NK-92 treated with Interleukin-12 subunit alpha and Interleukin-12 subunit beta, amount 100 ng/mL, for 24 hours (cell line): ENCODE measurements around the gene LDB3.

Experiments used
- DNase-seq: peaks from one replicate; lab custom pipeline; 2025; lab: John Stamatoyannopoulos, UW

The LDB3 gene

DNA sequence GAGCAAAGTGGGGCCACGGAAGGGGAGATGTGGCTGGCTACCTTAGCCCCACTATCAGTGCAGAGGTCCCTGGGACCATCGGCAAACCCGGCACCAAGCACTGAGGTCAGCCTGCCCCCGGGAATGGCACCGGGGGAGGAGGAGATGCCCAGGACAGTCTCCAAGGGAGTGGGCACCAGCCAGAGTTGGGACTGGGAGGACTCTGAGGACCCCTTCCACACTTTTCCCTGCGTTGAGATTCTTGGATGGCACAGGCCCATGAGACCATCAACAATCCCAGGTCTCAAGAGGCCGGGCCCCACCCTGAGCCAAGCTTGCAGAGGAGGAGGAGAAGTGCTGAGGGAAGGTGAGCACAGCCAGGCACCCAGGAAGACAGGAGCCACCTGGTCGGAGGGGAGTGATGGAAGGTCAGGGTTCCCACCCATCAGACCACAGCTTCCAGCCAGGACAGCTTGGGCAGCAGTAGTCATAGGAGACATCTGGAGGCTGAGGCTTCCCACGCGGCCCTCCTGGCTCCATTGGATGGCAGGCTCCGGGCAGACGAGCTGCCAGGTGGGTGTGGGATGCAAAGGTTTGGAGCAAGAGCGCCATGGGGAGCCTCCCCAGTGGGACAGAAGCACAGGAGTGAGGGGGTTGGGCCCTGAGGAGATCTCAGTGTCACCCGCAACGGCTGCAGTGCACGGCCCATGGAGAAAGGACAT is 16.5 kb upstream of the LDB3 start:
- DNase-seq = no peak

DNA sequence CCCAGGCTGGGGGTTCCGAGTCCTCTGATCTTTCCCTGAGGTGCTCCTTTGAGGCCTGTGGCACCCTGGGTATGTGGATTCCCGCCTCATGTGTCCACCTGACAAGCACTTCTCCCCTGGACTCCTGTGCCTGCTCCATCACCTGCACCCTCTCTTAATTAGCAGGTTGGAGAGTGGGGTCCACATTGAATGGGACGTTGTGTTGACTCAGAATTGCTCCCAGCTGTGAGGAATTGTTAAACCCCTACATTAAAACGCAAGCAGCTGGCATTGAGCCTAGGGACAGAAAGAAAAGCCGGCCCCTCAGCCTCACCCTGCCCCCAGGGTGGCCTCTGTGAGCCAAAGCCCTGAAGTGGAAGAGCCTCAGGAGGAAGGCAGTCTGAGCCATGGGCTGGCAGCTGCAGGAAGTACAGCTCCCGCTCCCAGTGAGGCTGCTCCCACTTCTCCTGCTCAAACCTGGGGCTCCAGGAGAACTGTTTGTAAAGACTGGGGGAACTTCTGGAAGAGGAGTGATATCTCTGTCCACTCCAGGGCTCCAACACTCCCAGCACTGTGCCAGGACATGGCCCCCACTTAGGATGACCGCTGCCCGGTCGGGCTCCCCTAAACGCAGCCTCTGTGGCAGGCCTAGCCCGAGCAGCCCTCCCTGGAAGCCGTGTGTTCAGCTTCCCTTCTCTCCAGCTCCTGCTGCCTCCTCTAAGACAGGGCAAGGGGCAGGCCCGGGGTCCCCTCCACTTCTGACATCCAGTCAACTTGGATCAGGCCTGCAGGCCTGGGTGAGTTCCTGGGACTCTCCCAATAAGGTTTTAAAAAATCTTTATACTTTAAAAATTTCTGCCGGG is 15.7 kb upstream of the LDB3 start:
- no peak for DNase-seq

- no peak for DNase-seq
Measured at GRCh38 chr10:86653379-86653778, 14.9 kb upstream of the LDB3 start.

GRCh38 chr10:86653987-86654386 is 14.3 kb upstream of the LDB3 start:
- DNase-seq = no peak

- no peak for DNase-seq
Measured at GRCh38 chr10:86654411-86655172, 13.7 kb upstream of the LDB3 start, which contains the start of gene OPN4. Gene OPN4 (plus strand): TSS chr10:86654547. CDS start chr10:86654784, 237 bp downstream.

GRCh38 chr10:86655173-86655540 is 13.2 kb upstream of the LDB3 start:
- DNase-seq = no peak

GRCh38 chr10:86655596-86655995 is 12.7 kb upstream of the LDB3 start:
- DNase-seq = no peak

GRCh38 chr10:86657011-86657395 is 11.3 kb upstream of the LDB3 start:
- no peak for DNase-seq

DNA sequence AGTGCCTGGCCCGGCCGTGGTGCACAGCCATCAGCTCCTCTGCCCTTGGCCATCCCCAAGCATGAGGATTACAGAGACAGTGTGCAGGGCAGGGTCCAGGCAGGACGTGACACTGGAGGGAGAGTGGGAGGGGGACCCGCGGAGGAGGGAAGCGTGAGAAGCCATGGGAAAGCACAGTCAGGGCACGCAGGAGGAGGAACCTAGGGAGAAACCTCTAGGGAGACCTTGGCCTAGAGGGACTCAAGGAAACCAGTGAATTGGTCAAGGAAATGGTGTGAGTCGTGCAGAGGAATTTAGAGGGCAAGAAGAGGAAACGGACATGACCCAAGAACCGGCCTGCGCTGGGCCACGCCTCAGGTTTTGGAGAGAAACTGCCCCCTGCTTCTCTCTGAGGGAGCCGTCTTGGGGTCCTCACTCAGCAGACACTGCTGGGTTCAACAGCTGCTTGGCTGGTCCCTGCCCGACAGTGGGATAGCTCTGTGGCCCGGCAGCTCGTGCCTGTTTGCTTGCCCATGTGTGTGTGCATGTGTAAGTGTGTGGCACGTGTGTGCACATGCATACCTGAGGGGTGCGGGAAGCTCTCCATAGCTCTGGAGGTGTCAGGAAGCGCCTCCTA is 10.8 kb upstream of the LDB3 start:
- no peak for DNase-seq

DNA sequence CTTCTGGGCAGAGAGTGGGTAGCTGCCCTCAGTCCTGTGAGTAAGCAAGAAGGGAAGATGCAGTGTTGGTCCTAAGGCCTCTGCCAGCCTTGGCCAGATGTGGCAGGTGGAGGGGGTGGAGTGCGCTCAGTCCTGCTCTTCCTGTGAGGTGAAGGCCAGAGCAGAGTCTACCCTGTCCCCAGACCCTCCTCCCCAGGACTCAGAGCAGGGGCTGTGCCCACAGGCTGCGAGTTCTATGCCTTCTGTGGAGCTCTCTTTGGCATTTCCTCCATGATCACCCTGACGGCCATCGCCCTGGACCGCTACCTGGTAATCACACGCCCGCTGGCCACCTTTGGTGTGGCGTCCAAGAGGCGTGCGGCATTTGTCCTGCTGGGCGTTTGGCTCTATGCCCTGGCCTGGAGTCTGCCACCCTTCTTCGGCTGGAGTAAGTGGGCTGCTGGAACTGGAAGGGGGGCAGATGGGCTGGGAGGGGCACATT is 10.0 kb upstream of the LDB3 start:
- no peak for DNase-seq

- no peak for DNase-seq
Measured at GRCh38 chr10:86658751-86659150, 9.6 kb upstream of the LDB3 start.

- no peak for DNase-seq
Measured at GRCh38 chr10:86659161-86659691, 9.1 kb upstream of the LDB3 start.

- DNase-seq = no peak
Measured at GRCh38 chr10:86659721-86660453, 8.4 kb upstream of the LDB3 start.

DNA sequence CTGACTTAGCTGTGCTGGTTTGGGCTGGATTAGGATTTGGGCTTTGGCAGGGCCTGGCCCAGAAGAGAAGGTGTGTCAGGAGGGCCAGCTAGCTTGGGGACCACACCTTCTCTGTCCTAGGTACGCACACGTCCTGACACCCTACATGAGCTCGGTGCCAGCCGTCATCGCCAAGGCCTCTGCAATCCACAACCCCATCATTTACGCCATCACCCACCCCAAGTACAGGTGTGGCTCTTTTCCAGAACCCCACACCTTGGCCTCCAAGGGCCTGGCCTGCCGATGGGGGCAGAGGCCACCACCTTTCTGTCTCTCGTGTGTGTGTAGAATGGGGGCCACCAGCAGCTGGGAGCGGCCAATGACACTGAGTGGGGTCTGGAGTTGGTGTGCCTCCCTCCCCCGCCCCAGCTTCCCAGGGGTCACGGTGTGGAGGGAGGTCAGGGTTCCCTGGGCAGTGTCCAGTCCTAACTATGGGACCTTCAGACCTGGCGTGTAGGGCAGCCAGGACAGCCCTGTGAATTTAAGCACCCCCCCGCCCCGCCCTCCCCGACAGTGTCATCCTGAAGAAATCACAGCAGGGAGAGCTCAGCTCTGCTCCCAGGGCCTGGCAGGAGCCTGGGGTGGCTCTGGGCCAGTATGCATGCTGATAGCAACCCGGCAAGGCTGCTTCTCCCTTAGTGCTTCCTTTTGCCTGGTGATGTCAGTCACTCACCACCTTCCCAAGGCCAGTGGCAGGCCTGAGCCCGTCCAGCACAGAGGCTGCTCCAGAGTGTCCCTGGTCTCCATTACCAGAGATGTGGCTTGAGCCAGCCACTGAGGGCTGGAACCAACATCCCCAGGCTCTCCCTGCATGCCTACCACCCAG is 6.9 kb upstream of the LDB3 start:
- no peak for DNase-seq

DNA sequence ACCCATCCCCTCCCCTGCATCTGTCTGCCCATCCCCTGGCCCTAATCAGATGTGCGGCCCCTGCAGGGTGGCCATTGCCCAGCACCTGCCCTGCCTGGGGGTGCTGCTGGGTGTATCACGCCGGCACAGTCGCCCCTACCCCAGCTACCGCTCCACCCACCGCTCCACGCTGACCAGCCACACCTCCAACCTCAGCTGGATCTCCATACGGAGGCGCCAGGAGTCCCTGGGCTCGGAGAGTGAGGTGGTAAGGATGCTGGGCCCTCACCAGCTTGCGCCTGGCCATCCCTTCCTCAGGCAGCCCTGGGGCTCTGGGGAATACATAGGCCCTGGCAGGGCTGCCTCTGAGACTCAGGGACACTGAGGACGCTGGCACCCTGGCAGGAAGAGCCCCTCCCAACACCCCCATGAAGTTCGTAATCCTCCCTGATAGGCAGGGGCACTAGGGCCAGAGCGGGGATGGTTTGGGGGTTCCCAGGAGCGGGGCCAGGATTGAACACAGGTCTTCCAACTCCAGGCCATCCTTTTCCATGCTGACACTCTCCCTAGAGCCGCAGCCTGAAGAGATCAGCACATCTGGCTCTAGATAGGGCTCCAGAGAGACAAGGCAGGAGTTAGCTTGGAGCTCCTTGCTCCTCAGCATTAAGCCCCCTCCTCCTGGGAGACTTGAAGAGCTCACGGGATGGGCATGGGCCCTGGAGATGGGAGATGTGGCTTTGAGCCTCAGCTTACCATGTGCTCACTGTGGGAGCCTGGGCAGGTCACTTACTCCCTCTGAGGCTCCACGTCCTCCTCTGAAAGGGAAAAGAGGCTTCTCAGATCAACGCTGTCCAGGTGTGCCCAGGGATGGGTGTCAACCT is 5.9 kb upstream of the LDB3 start:
- DNase-seq = no peak

- DNase-seq = no peak
Measured at GRCh38 chr10:86663046-86663345, 5.3 kb upstream of the LDB3 start.

DNA sequence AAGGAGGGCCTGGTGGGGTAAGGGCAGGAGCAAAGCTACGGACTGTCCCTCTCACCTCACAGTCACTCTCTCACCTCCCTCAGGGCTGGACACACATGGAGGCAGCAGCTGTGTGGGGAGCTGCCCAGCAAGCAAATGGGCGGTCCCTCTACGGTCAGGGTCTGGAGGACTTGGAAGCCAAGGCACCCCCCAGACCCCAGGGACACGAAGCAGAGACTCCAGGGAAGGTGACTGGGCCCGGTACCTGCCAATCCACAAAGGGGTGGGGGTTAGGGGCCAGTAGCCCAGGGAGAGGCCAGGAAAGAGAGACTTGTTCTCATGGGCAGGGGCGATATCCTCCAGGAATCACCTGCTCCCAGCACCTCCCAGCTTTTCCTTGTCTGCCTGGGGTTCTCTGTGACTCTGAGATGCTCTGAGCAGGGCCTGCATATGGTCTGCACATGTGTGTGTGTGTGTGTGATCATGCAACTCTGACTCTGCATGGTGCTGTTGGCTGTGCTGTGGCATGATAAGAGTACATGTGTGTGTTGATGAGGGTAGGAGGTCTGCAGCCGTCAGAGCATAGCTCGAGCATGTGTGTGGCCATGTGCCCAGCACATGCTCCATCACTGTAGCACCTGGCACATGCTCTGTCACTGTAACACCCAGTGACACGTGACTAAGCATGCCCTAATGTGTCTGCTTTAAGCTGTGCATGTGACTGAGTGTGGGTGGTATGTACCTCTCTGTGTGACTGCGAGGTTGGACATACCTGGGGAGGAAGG is 4.6 kb upstream of the LDB3 start:
- no peak for DNase-seq

GRCh38 chr10:86664341-86665217 is 3.7 kb upstream of the LDB3 start:
- DNase-seq = no peak
